A549 (cell line): Measurements from ENCODE around the gene TMEM217. TPM values are rescaled to one million over a fixed set of nuclear protein-coding genes. Genes with fewer than 3 reads are reported as not detected.

ENCODE experiments used
- ATAC-seq, 2 experiments: fragments of 200-7000 bp in 1 of 2; fragments of >200 bp in 1 of 2; cut with Nextera tagmentation in 1 of 2; cut with Tn5 transposase in 1 of 2; 3 replicates each; pipeline versions ENCODE4 v1.8.0 to v1.9.1; 2018 to 2020; ENCODE audit warnings: mild to moderate bottlenecking in 1 of 2, moderate library complexity in 1 of 2
- CTCF ChIA-PET: fragments of 300-600 bp; sonication (Branson Sonifier 250); formaldehyde crosslinking; extraction: SDS; loops from one replicate; lab custom pipeline; 2021; ENCODE audit warnings: antibody characterized with exemption, inconsistent platforms; lab: Yijun Ruan, JAX
- POLR2A ChIA-PET: fragments of 350-600 bp; formaldehyde crosslinking; extraction: SDS; loops from one replicate; lab custom pipeline; 2021; ENCODE audit warnings: antibody characterized with exemption, inconsistent platforms; lab: Yijun Ruan, JAX
- DNase-seq, 2 experiments: peaks; one replicate each; pipeline versions ENCODE4 v3.0.0 to v3.0.0-alpha.2; 2011 to 2016; ENCODE audit warnings: low read depth in 1 of 2, low spot score in 1 of 2
- FAIRE-seq: peaks from 2 replicates; lab custom pipeline; 2011; peaks lifted over from hg19 to GRCh38; lab: Jason Lieb, UNC
- H3K27ac ChIP-seq, 2 experiments: fragments of >200 bp; sonication (Bioruptor Twin); formaldehyde crosslinking; 3 replicates each; pipeline ENCODE4 v1.5.1; 2016 to 2017
- H3K4me1 ChIP-seq: fragments of >200 bp; sonication (Bioruptor Twin); formaldehyde crosslinking; 3 replicates; pipeline ENCODE4 v1.6.1; 2016
- H3K4me2 ChIP-seq: fragments of >200 bp; sonication (Bioruptor Twin); formaldehyde crosslinking; 3 replicates; pipeline ENCODE4 v1.6.1; 2016
- H3K4me3 ChIP-seq: fragments of >200 bp; sonication (Bioruptor Twin); formaldehyde crosslinking; 3 replicates; pipeline ENCODE4 v1.5.1; 2016
- H3K9me3 ChIP-seq: fragments of >200 bp; sonication (Bioruptor Twin); formaldehyde crosslinking; 3 replicates; pipeline ENCODE4 v1.6.1; 2016
- BHLHE40 ChIP-seq: IDR thresholded peaks from 2 replicates; pipeline ENCODE4 v1.6.1; 2012; ENCODE audit warnings: low read depth, low read length, inconsistent platforms
- CBX2 ChIP-seq: fragments of 200-600 bp; sonication (generic); IDR thresholded peaks from 2 replicates; pipeline ENCODE4 v1.6.1; 2016; ENCODE audit warnings: low read depth, mild to moderate bottlenecking, borderline replicate concordance
- EHF ChIP-seq: fragments of 250-450 bp; sonication (Bioruptor Pico); IDR thresholded peaks from 2 replicates; pipeline ENCODE4 v1.5.0; 2020; ENCODE audit warnings: mild to moderate bottlenecking
- EP300 ChIP-seq, 2 experiments: fragments of >200 bp; sonication (Bioruptor Twin); formaldehyde crosslinking; IDR thresholded peaks; 2 replicates in 1 of 2; 3 replicates in 1 of 2; pipeline ENCODE4 v1.6.1; 2016 to 2017
- ESRRA ChIP-seq: fragments of 150-350 bp; IDR thresholded peaks from 2 replicates; pipeline ENCODE4 v1.6.1; 2014; ENCODE audit warnings: mild to moderate bottlenecking, low read length, borderline replicate concordance
- FOSB ChIP-seq: fragments of 250-450 bp; sonication (Bioruptor Pico); IDR thresholded peaks from 2 replicates; pipeline ENCODE4 v1.5.0; 2020; ENCODE audit warnings: mild to moderate bottlenecking, moderate library complexity
- HDAC2 ChIP-seq: fragments of 200-600 bp; sonication (generic); IDR thresholded peaks from 2 replicates; pipeline ENCODE4 v1.6.1; 2016
- HOXB13 ChIP-seq: fragments of 250-450 bp; sonication (Bioruptor Pico); IDR thresholded peaks from 2 replicates; pipeline ENCODE4 v1.5.0; 2020; ENCODE audit warnings: low read depth, mild to moderate bottlenecking, moderate library complexity
- JUN ChIP-seq, 2 experiments: fragments of >200 bp; sonication (Bioruptor Twin); formaldehyde crosslinking; IDR thresholded peaks; 2 replicates in 1 of 2; 3 replicates in 1 of 2; pipeline ENCODE4 v1.6.1; 2016 to 2017
- JUNB ChIP-seq: fragments of >200 bp; sonication (Bioruptor Twin); formaldehyde crosslinking; IDR thresholded peaks from 2 replicates; pipeline ENCODE4 v1.6.1; 2016
- KDM1A ChIP-seq: fragments of 200-600 bp; sonication (generic); IDR thresholded peaks from 2 replicates; pipeline ENCODE4 v1.6.1; 2016; ENCODE audit warnings: low read depth, mild to moderate bottlenecking
- NFE2L2 ChIP-seq: fragments of 150-350 bp; conservative IDR thresholded peaks from 2 replicates; pipeline ENCODE4 v1.6.1; 2014; ENCODE audit warnings: low read length
- NR3C1 ChIP-seq: fragments of >200 bp; sonication (Bioruptor Twin); formaldehyde crosslinking; IDR thresholded peaks from 3 replicates; pipeline ENCODE4 v1.6.1; 2017
- TFCP2L1 ChIP-seq: fragments of 250-450 bp; sonication (Bioruptor Pico); IDR thresholded peaks from 2 replicates; pipeline ENCODE4 v1.5.0; 2021; ENCODE audit warnings: mild to moderate bottlenecking
- TP53 ChIP-seq: fragments of 250-450 bp; sonication (Bioruptor Pico); IDR thresholded peaks from 2 replicates; pipeline ENCODE4 v1.5.0; 2021; ENCODE audit warnings: mild to moderate bottlenecking, moderate library complexity
- ZC3H11A ChIP-seq: fragments of 450-650 bp; IDR thresholded peaks from 2 replicates; pipeline ENCODE4 v1.6.1; 2014; ENCODE audit warnings: antibody characterized with exemption, mild to moderate bottlenecking
- ZNF302 ChIP-seq: fragments of 250-450 bp; sonication (Bioruptor Pico); IDR thresholded peaks from 2 replicates; pipeline ENCODE4 v1.9.0; 2021; ENCODE audit warnings: inconsistent platforms, mild to moderate bottlenecking, moderate library complexity
- WGBS: methylation state at CpG from one replicate; pipeline ENCODE4 v1.1.6; 2017; ENCODE audit errors: missing lambda C conversion rate; 5-methylcytosine and 5-hydroxymethylcytosine counted together
- polyA plus RNA-seq, 4 experiments: library from polyadenylated mRNA; depleted of rRNA in 3 of 4; stranded (reverse); fragments of >200 nt; fragmentation: RNase III in 1 of 4; extraction: RNeasy Plus Mini Kit Qiagen cat#74134 plus additional on column Dnase treatment in 1 of 4; gene quantifications; 2 replicates in 3 of 4; 3 replicates in 1 of 4; pipeline ENCODE4 v1.2.3, GENCODE V29; 2011 to 2017
- TF ChIP-seq, protein P1 (sequence below): fragments of >200 bp; sonication (Bioruptor Twin); formaldehyde crosslinking; IDR thresholded peaks from 3 replicates; pipeline ENCODE4 v1.5.1; 2016
- TF ChIP-seq, protein P2 (sequence below): fragments of 150-350 bp; IDR thresholded peaks from 2 replicates; pipeline ENCODE4 v1.6.1; 2014; ENCODE audit warnings: low read depth, mild to moderate bottlenecking, low read length

The TMEM217 gene
- polyA plus RNA-seq, 2 of the 4 experiments (the other 2 are of a cell fraction) = 0.59 to 1.6 TPM

DNA sequence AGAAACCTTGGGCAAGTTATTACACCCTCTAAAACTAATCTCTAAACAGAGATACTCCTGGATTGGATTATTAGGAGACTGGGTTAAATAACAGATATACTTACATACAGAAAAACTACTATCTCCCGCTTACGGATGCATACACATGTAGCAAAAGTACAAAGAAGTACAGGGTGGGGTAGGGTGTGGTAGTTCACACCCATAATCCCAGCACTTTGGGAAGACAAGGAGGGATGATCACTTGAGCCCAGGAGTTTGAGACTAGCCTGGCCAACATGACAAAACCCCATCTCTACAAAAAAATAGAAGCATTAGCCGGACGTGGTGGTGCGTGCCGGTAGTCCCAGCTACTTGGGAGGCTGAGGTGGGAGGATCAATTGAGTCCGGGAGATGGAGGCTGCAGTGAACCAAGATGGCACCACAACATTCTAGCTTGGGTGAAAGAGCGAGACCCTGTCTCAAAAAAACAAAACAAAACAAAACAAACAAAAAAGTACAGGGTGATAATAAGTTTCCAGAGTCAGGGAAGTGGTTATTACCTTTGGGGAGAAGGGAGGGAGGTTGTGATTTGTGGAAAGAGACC lies 79.9 kb downstream of the TMEM217 start:
- ChIA-PET POLR2A (no interaction called here), CTCF (interaction anchor here (0.7 to 18.4 kb wide), 7 partner anchors 23 to 352 kb away, joined by 3 to 449 read pairs (median 5); no protein-coding TSS in a partner anchor)
- DNase-seq = no peak
- no peak for TF ChIP-seq NFE2L2
- no peak for TF ChIP-seq EP300 (IDR thresholded peaks at IDR 0.05)
- TF ChIP-seq KDM1A = no peak
- TF ChIP-seq ZC3H11A = no peak
- no peak for TF ChIP-seq ESRRA
- H3K4me3 ChIP-seq = no peak overlapping the region
- no peak overlapping the region for H3K4me2 ChIP-seq
- H3K27ac ChIP-seq = no peak overlapping the region
- WGBS = 96% methylated on average over 8 of the region's 8 CpGs
- peak; percentile 11 to 16; a peak in 4 of 6 replicates for ATAC-seq
- no peaks in the 10 kb centered on the region for H3K9me3 ChIP-seq
- H3K4me1 ChIP-seq = peaks cover 3% of the 10 kb centered on the region
- FAIRE-seq = no peak

DNA sequence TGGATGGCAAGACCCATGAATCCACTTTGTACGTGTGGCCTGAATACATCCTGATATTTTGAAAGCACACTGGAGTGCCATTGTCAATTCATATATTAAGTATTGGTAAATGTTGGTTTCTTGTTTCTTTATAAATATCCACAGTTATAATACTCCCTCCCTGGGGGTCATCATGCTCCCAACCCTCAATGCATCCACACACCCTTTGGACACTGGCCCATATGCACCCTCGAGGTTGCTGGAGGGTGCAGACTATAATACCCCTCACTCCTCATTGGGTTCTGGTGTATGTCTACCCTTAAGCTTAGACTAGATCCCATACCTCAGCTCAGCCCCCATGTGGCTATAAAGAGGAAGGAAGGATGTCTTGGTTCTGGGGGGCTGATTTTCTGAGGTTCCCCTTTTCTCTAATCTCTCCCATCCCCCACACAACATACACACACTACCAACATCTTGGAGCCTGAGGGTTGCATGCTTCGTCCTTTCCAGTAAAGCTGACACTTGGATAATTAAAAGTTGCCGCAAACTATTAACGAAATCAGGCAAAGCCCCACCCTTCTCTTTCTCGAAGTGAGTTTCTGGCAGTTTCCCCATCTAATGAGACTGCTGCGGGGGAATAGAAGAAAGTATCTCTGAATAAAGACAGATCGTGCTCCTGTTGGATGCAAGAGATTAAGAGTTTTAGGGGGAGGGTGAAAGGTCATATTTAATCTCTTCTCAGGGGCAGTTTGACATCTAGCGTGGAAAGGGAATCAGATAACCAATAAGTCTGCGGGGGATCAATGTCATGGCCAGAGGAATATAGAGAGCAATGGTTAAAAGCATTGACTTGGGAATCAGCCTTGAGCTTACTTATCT lies 80.6 kb downstream of the TMEM217 start:
- Histone ChIP-seq H3K27ac (no peak overlapping the region), H3K4me3 (no peak overlapping the region), H3K9me3 (no peaks in the 10 kb centered on the region), H3K4me1 (peaks cover 10% of the 10 kb centered on the region), H3K4me2 (no peak overlapping the region)
- ATAC-seq (peak; percentile 53 to 64; a peak in 5 of 6 replicates), DNase-seq (no peak), FAIRE-seq (no peak)
- ChIA-PET CTCF (interaction anchor here (0.6 to 18.4 kb wide), 10 partner anchors 10 to 157 kb away, joined by 3 to 449 read pairs (median 4); no protein-coding TSS in a partner anchor), POLR2A (interaction anchor here (0.5 kb wide), 1 partner anchor 113 kb away, joined by 4 read pairs; no protein-coding TSS in a partner anchor)
- TF ChIP-seq, protein P1, sequence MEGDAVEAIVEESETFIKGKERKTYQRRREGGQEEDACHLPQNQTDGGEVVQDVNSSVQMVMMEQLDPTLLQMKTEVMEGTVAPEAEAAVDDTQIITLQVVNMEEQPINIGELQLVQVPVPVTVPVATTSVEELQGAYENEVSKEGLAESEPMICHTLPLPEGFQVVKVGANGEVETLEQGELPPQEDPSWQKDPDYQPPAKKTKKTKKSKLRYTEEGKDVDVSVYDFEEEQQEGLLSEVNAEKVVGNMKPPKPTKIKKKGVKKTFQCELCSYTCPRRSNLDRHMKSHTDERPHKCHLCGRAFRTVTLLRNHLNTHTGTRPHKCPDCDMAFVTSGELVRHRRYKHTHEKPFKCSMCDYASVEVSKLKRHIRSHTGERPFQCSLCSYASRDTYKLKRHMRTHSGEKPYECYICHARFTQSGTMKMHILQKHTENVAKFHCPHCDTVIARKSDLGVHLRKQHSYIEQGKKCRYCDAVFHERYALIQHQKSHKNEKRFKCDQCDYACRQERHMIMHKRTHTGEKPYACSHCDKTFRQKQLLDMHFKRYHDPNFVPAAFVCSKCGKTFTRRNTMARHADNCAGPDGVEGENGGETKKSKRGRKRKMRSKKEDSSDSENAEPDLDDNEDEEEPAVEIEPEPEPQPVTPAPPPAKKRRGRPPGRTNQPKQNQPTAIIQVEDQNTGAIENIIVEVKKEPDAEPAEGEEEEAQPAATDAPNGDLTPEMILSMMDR = no peak
- no peak for TF ChIP-seq ZNF302 (CRISPR knock-in tag)
- no peak for TF ChIP-seq BHLHE40
- TF ChIP-seq, protein P2, sequence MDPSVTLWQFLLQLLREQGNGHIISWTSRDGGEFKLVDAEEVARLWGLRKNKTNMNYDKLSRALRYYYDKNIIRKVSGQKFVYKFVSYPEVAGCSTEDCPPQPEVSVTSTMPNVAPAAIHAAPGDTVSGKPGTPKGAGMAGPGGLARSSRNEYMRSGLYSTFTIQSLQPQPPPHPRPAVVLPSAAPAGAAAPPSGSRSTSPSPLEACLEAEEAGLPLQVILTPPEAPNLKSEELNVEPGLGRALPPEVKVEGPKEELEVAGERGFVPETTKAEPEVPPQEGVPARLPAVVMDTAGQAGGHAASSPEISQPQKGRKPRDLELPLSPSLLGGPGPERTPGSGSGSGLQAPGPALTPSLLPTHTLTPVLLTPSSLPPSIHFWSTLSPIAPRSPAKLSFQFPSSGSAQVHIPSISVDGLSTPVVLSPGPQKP = no peak
- TF ChIP-seq JUNB = no peak
- no peak for TF ChIP-seq TFCP2L1 (CRISPR knock-in tag)
- no peak for TF ChIP-seq HOXB13 (CRISPR knock-in tag)
- TF ChIP-seq HDAC2 = no peak
- TF ChIP-seq FOSB (CRISPR knock-in tag) = no peak
- 89% methylated on average over 10 of the region's 10 CpGs for WGBS

DNA sequence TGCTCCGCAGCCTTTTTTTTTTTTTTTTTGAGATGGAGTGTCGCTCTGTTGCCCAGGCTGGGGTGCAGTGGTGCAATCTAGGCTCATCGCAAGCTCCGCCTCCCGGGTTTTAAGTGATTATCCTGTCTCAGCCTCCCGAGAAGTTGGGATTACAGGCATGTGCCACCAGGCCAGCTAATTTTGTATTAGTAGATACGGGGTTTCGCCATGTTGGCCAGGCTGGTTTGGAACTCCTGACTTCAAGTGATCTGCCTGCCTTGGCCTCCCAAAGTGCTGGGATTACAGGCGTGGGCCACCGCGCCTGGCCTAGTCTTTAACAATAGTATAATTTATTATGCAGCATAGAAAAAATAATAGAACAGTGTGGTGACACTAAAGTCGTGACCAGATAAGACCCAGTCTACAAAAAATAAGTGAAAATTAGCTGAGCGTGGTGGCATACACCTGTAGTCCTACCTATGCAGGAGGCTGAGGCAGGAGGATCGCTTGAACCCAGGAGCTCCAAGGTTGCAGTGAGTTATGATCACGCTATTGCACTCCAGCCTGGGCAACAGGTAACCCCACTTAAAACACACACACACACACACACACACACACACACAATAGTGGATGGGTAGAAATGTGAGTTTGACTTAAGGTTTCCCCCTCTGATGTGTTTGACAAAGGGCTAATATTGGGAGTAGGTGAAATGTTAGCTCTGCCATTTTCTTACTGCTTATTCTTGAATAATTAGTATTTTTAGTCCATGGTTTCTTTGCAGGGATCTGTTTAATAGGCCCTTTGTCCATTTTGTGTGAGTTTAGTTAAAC lies 81.5 kb downstream of the TMEM217 start:
- FAIRE-seq = no peak
- ChIA-PET POLR2A (interaction anchor here (0.5 kb wide), 1 partner anchor 113 kb away, joined by 4 read pairs; no protein-coding TSS in a partner anchor), CTCF (interaction anchor here (0.6 to 18.4 kb wide), 12 partner anchors 8 to 167 kb away, joined by 3 to 449 read pairs (median 4); no protein-coding TSS in a partner anchor)
- H3K4me1 ChIP-seq = peaks cover 11% of the 10 kb centered on the region
- no peak overlapping the region for H3K4me3 ChIP-seq
- H3K27ac ChIP-seq = no peak overlapping the region
- peak in 1 of 2 experiments; percentile 32 for DNase-seq
- no peaks in the 10 kb centered on the region for H3K9me3 ChIP-seq
- no peak for TF ChIP-seq EHF (CRISPR knock-in tag)
- no peak for TF ChIP-seq TP53 (CRISPR knock-in tag)
- no peak for TF ChIP-seq NR3C1
- no peak for TF ChIP-seq JUN (IDR thresholded peaks at IDR 0.05)
- no peak for TF ChIP-seq TFCP2L1 (CRISPR knock-in tag)
- no peak for TF ChIP-seq ZC3H11A
- no peak for TF ChIP-seq ZNF302 (CRISPR knock-in tag)
- TF ChIP-seq CBX2 = no peak
- peak in 1 of 2 experiments; percentile 29; a peak in 3 of 6 replicates for ATAC-seq
- 95% methylated on average over 15 of the region's 15 CpGs for WGBS
- no peak overlapping the region for H3K4me2 ChIP-seq
